Uterus (tissue), 4 donors: ENCODE measurements around the gene ITIH4. TPM values are rescaled to one million over a fixed set of nuclear protein-coding genes. Genes with fewer than 3 reads are reported as not detected.
A peak's percentile ranks its signal among the peaks of the same experiment; 100 is the strongest.

Experiments used
- DNase-seq, 2 donors: peaks; one replicate each; pipeline ENCODE4 v3.0.0-alpha.2; 2019 to 2020
- H3K27ac ChIP-seq, 2 donors: fragments of 200-600 bp; sonication (generic); 1 replicate in 1 of 2; 2 replicates in 1 of 2; pipeline ENCODE4 v1.5.1; 2016 to 2018
- H3K27me3 ChIP-seq, 2 donors: fragments of 200-600 bp; sonication (generic); one replicate each; pipeline ENCODE4 v1.5.1; 2018 to 2019; ENCODE audit warnings: control low read depth in 1 of 2
- H3K36me3 ChIP-seq, 2 donors: fragments of 200-600 bp; sonication (generic); one replicate each; pipeline ENCODE4 v1.5.1; 2019; ENCODE audit warnings: control low read depth in 1 of 2
- H3K4me1 ChIP-seq, 2 donors: fragments of 200-600 bp; sonication (generic); one replicate each; pipeline ENCODE4 v1.5.1; 2018 to 2019; ENCODE audit warnings: control low read depth in 1 of 2
- H3K4me3 ChIP-seq, 2 donors: fragments of 200-600 bp; sonication (generic); 1 replicate in 1 of 2; 2 replicates in 1 of 2; pipeline ENCODE4 v1.5.1; 2018 to 2019; ENCODE audit warnings: mild to moderate bottlenecking in 1 of 2
- H3K9me3 ChIP-seq, 2 donors: fragments of 200-600 bp; sonication (generic); one replicate each; pipeline ENCODE4 v1.5.1; 2019; ENCODE audit warnings: control low read depth in 1 of 2
- CTCF ChIP-seq, 4 experiments: fragments of 200-600 bp in 2 of 4; fragments of 450-650 bp in 2 of 4; sonication (generic) in 2 of 4; IDR thresholded peaks; one replicate each; pipeline ENCODE4 v1.5.1; 2016 to 2019; ENCODE audit warnings: antibody characterized with exemption in 4 of 4, mild to moderate bottlenecking in 2 of 4, moderate library complexity in 1 of 4
- POLR2A ChIP-seq, 2 donors: fragments of 450-650 bp; IDR thresholded peaks; one replicate each; pipeline ENCODE4 v1.6.1; 2016; ENCODE audit warnings: antibody characterized with exemption in 2 of 2, mild to moderate bottlenecking in 1 of 2, moderate library complexity in 1 of 2
- intact Hi-C: fragments of 100-400 bp; cut with DNase I; formaldehyde crosslinking; loops from one replicate; pipeline ENCODE4 v1.15.1; 2023; ENCODE audit warnings: low total_unique reads
- total RNA-seq, 4 donors: library from RNA; depleted of rRNA in 3 of 4; stranded (reverse); fragments of >200 nt in 3 of 4; gene quantifications; one replicate each; pipeline versions ENCODE4 v1.1.0 to v1.2.4, GENCODE V29; 2014 to 2023
- donor health status: DM: yes; HTN: yes; CAD: no.

ITIH4 gene
- total RNA-seq, 4 donors from 2014 or later, result 0.26 to 8.7 (median 6.9) TPM

GRCh38 chr3:52839892-52840545 is 9.5 kb upstream of the ITIH4 start:
- Histone ChIP-seq H3K9me3 (no peaks in the 10 kb centered on the region), H3K4me1 (no peaks in the 10 kb centered on the region), H3K36me3 (no peaks in the 10 kb centered on the region), H3K4me3 (no peak overlapping the region), H3K27me3 (no peaks in the 10 kb centered on the region), H3K27ac (no peak overlapping the region)
- intact Hi-C loops, result no loop called here
- TF ChIP-seq CTCF (IDR thresholded peaks at IDR 0.05) (no peak), POLR2A (IDR thresholded peaks at IDR 0.05) (no peak)
- no peak for DNase-seq

- TF ChIP-seq POLR2A (IDR thresholded peaks at IDR 0.05), result no peak
- TF ChIP-seq CTCF (IDR thresholded peaks at IDR 0.05), result no peak
- intact Hi-C loops, result no loop called here
- Histone ChIP-seq H3K9me3 (no peaks in the 10 kb centered on the region), H3K4me3 (no peak overlapping the region), H3K27me3 (no peaks in the 10 kb centered on the region), H3K4me1 (no peaks in the 10 kb centered on the region), H3K36me3 (no peaks in the 10 kb centered on the region), H3K27ac (no peak overlapping the region)
- DNase-seq, result no peak
Observed at GRCh38 chr3:52839268-52839575, 8.8 kb upstream of the ITIH4 start.

DNA sequence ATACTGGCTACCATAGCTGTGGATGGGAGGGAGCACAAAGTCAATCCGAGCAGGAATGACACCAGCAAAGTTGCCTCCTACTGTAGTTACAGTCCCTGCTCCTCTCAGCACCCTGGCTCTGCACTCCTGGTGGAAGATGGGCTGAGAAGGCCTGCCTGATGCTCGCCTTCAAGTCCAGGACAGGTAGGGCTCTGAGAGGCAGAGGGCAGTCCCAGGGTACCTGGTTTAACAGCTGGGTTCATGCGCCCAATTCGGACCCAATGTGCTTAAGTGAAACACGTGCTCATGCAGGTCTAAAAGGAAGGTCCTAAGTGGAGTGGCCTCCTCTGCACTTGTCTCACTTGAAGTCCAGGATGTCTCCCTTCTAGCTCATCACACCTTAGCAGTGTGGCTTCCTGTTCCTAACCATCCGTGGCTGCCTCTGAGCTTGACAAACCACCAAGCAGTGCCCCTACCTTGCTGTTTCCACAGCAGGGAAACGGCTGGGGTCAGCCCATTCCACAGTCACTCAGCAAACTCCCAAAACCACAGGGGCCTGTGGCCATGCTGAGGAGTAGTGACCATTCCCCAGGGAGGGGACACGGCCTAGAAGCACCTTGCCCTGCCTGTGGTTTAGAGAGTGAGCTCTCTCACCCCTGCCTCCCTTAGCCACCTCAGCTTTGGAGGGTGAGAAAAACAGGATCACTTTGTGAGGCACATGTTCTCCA is 8.2 kb upstream of the ITIH4 start:
- H3K27me3 ChIP-seq, result no peaks in the 10 kb centered on the region
- intact Hi-C loops, result no loop called here
- H3K4me1 ChIP-seq, result no peaks in the 10 kb centered on the region
- DNase-seq, result no peak
- no peak for TF ChIP-seq CTCF (IDR thresholded peaks at IDR 0.05)
- TF ChIP-seq POLR2A (IDR thresholded peaks at IDR 0.05), result no peak
- H3K9me3 ChIP-seq, result no peaks in the 10 kb centered on the region
- no peaks in the 10 kb centered on the region for H3K36me3 ChIP-seq
- H3K27ac ChIP-seq, result no peak overlapping the region
- no peak overlapping the region for H3K4me3 ChIP-seq

- H3K9me3 ChIP-seq, result no peaks in the 10 kb centered on the region
- H3K4me1 ChIP-seq, result no peaks in the 10 kb centered on the region
- intact Hi-C loops, result no loop called here
- no peak overlapping the region for H3K4me3 ChIP-seq
- no peaks in the 10 kb centered on the region for H3K27me3 ChIP-seq
- H3K27ac ChIP-seq, result no peak overlapping the region
- no peaks in the 10 kb centered on the region for H3K36me3 ChIP-seq
- TF ChIP-seq POLR2A (IDR thresholded peaks at IDR 0.05), result no peak
- TF ChIP-seq CTCF (IDR thresholded peaks at IDR 0.05), result no peak
- no peak for DNase-seq
Observed at GRCh38 chr3:52836986-52837385, 6.5 kb upstream of the ITIH4 start.

DNA sequence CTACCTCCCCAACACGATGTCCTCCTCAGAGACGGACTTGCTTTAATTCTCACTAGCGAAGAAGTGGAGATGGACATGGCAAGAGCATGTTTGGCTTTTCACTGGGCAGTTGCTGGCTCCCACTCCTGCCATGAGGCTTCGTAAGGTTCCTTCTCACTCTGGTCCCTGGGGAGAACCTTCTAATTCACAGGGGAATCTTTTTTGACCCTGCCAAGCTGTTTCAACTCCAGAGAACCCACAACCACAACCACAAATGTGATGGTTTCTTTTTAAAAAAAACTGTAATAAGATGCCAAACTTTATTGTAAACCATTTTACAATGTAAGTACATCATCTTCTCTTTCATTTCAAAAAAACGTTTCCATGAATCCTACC is 6.0 kb upstream of the ITIH4 start:
- Histone ChIP-seq H3K36me3 (no peaks in the 10 kb centered on the region), H3K27ac (peak overlapping the region in 1 of 2 donors; percentile 29)

More for the DNA sequence above, 6.0 kb upstream of the ITIH4 start:
- intact Hi-C loops, result no loop called here
- no peaks in the 10 kb centered on the region for H3K9me3 ChIP-seq
- TF ChIP-seq POLR2A (IDR thresholded peaks at IDR 0.05) (no peak), CTCF (IDR thresholded peaks at IDR 0.05) (no peak)
- no peak for DNase-seq
- H3K4me1 ChIP-seq, result no peaks in the 10 kb centered on the region
- no peaks in the 10 kb centered on the region for H3K27me3 ChIP-seq
- no peak overlapping the region for H3K4me3 ChIP-seq
